ENCODE measurements around the gene PTPRD.
"Not testable (repeated sequence)": the region's sequence is repeated elsewhere in the genome, so short reads cannot be mapped to it uniquely, and the experiment has no call there.

Gene PTPRD

GRCh38 chr9:10571699-10572098 is 41.1 kb downstream of the PTPRD start:
- no peaks in the 10 kb centered on the region for H3K27me3 ChIP-seq (ENCODE audit: insufficient read depth, low read length)
- no peaks in the 10 kb centered on the region for H3K36me3 ChIP-seq (ENCODE audit: insufficient read depth, low read length)
- H3K9me3 ChIP-seq (ENCODE audit: low read length) = no peaks in the 10 kb centered on the region
- H2AFZ ChIP-seq (ENCODE audit: low read depth, low read length) = no peak overlapping the region
- no peaks in the 10 kb centered on the region for H3K4me1 ChIP-seq (ENCODE audit: insufficient read depth, low read length)
- H3K4me3 ChIP-seq (ENCODE audit: low read length) = no peak overlapping the region

- Histone ChIP-seq H3K27me3 (ENCODE audit: insufficient read depth, low read length) (no peaks in the 10 kb centered on the region), H3K36me3 (ENCODE audit: insufficient read depth, low read length) (no peaks in the 10 kb centered on the region), H3K4me1 (ENCODE audit: insufficient read depth, low read length) (no peaks in the 10 kb centered on the region), H3K4me3 (ENCODE audit: low read length) (no peak overlapping the region), H3K9me3 (ENCODE audit: low read length) (no peaks in the 10 kb centered on the region), H2AFZ (ENCODE audit: low read depth, low read length) (no peak overlapping the region)
Observed at GRCh38 chr9:10566848-10567247, 46.0 kb downstream of the PTPRD start.

- Histone ChIP-seq H3K9me3 (ENCODE audit: low read length) (no peaks in the 10 kb centered on the region), H3K4me3 (ENCODE audit: low read length) (no peak overlapping the region), H3K27me3 (ENCODE audit: insufficient read depth, low read length) (no peaks in the 10 kb centered on the region), H3K36me3 (ENCODE audit: insufficient read depth, low read length) (no peaks in the 10 kb centered on the region), H3K4me1 (ENCODE audit: insufficient read depth, low read length) (no peaks in the 10 kb centered on the region), H2AFZ (ENCODE audit: low read depth, low read length) (no peak overlapping the region)
Observed at GRCh38 chr9:10562581-10563343, 50.0 kb downstream of the PTPRD start.

GRCh38 chr9:10548348-10548747 is 64.5 kb downstream of the PTPRD start:
- no peaks in the 10 kb centered on the region for H3K9me3 ChIP-seq (ENCODE audit: low read length)
- H3K4me1 ChIP-seq (ENCODE audit: insufficient read depth, low read length) = no peaks in the 10 kb centered on the region
- no peak overlapping the region for H3K4me3 ChIP-seq (ENCODE audit: low read length)
- no peaks in the 10 kb centered on the region for H3K36me3 ChIP-seq (ENCODE audit: insufficient read depth, low read length)
- no peak overlapping the region for H2AFZ ChIP-seq (ENCODE audit: low read depth, low read length)
- H3K27me3 ChIP-seq (ENCODE audit: insufficient read depth, low read length) = no peaks in the 10 kb centered on the region

GRCh38 chr9:10538073-10538472 is 74.7 kb downstream of the PTPRD start:
- no peaks in the 10 kb centered on the region for H3K4me1 ChIP-seq (ENCODE audit: insufficient read depth, low read length)
- H2AFZ ChIP-seq (ENCODE audit: low read depth, low read length) = no peak overlapping the region
- H3K27me3 ChIP-seq (ENCODE audit: insufficient read depth, low read length) = no peaks in the 10 kb centered on the region
- no peak overlapping the region for H3K4me3 ChIP-seq (ENCODE audit: low read length)
- H3K36me3 ChIP-seq (ENCODE audit: insufficient read depth, low read length) = no peaks in the 10 kb centered on the region
- no peaks in the 10 kb centered on the region for H3K9me3 ChIP-seq (ENCODE audit: low read length)

- Histone ChIP-seq H3K9me3 (ENCODE audit: low read length) (no peaks in the 10 kb centered on the region), H2AFZ (ENCODE audit: low read depth, low read length) (no peak overlapping the region), H3K4me1 (ENCODE audit: insufficient read depth, low read length) (no peaks in the 10 kb centered on the region)
Observed at GRCh38 chr9:10534850-10535249, 78.0 kb downstream of the PTPRD start.

GRCh38 chr9:10525972-10526371 is 86.8 kb downstream of the PTPRD start:
- H3K9me3 ChIP-seq (ENCODE audit: low read length) = no peaks in the 10 kb centered on the region

More at GRCh38 chr9:10534850-10535249, 78.0 kb downstream of the PTPRD start:
- H3K27me3 ChIP-seq (ENCODE audit: insufficient read depth, low read length) = no peaks in the 10 kb centered on the region
- H3K4me3 ChIP-seq (ENCODE audit: low read length) = no peak overlapping the region
- no peaks in the 10 kb centered on the region for H3K36me3 ChIP-seq (ENCODE audit: insufficient read depth, low read length)

GRCh38 chr9:10523164-10523563 is 89.6 kb downstream of the PTPRD start:
- Histone ChIP-seq H3K4me1 (ENCODE audit: insufficient read depth, low read length) (no peaks in the 10 kb centered on the region), H2AFZ (ENCODE audit: low read depth, low read length) (no peak overlapping the region), H3K4me3 (ENCODE audit: low read length) (no peak overlapping the region), H3K36me3 (ENCODE audit: insufficient read depth, low read length) (no peaks in the 10 kb centered on the region), H3K9me3 (ENCODE audit: low read length) (no peaks in the 10 kb centered on the region), H3K27me3 (ENCODE audit: insufficient read depth, low read length) (no peaks in the 10 kb centered on the region)

More at GRCh38 chr9:10525972-10526371, 86.8 kb downstream of the PTPRD start:
- Histone ChIP-seq H3K4me1 (ENCODE audit: insufficient read depth, low read length) (no peaks in the 10 kb centered on the region), H3K4me3 (ENCODE audit: low read length) (no peak overlapping the region), H3K36me3 (ENCODE audit: insufficient read depth, low read length) (no peaks in the 10 kb centered on the region), H2AFZ (ENCODE audit: low read depth, low read length) (no peak overlapping the region), H3K27me3 (ENCODE audit: insufficient read depth, low read length) (no peaks in the 10 kb centered on the region)

- H3K27me3 ChIP-seq (ENCODE audit: insufficient read depth, low read length) = no peaks in the 10 kb centered on the region
- H3K4me3 ChIP-seq (ENCODE audit: low read length) = no peak overlapping the region
- H3K9me3 ChIP-seq (ENCODE audit: low read length) = no peaks in the 10 kb centered on the region
- no peaks in the 10 kb centered on the region for H3K36me3 ChIP-seq (ENCODE audit: insufficient read depth, low read length)
- H2AFZ ChIP-seq (ENCODE audit: low read depth, low read length) = no peak overlapping the region
- no peaks in the 10 kb centered on the region for H3K4me1 ChIP-seq (ENCODE audit: insufficient read depth, low read length)
Observed at GRCh38 chr9:10512144-10512543, 100.7 kb downstream of the PTPRD start.

- H3K4me3 ChIP-seq (ENCODE audit: low read length) = no peak overlapping the region
- H3K9me3 ChIP-seq (ENCODE audit: low read length) = no peaks in the 10 kb centered on the region
- no peak overlapping the region for H2AFZ ChIP-seq (ENCODE audit: low read depth, low read length)
- H3K36me3 ChIP-seq (ENCODE audit: insufficient read depth, low read length) = no peaks in the 10 kb centered on the region
- no peaks in the 10 kb centered on the region for H3K27me3 ChIP-seq (ENCODE audit: insufficient read depth, low read length)
- no peaks in the 10 kb centered on the region for H3K4me1 ChIP-seq (ENCODE audit: insufficient read depth, low read length)
Observed at GRCh38 chr9:10488937-10489336, 123.9 kb downstream of the PTPRD start.

- no peaks in the 10 kb centered on the region for H3K4me1 ChIP-seq (ENCODE audit: insufficient read depth, low read length)
Observed at GRCh38 chr9:10479172-10479571, 133.6 kb downstream of the PTPRD start.

GRCh38 chr9:10449201-10449617 is 163.6 kb downstream of the PTPRD start:
- not testable (repeated sequence) for H3K4me1 ChIP-seq (ENCODE audit: insufficient read depth, low read length); H3K27me3 ChIP-seq (ENCODE audit: insufficient read depth, low read length); H3K36me3 ChIP-seq (ENCODE audit: insufficient read depth, low read length); H3K9me3 ChIP-seq (ENCODE audit: low read length); H2AFZ ChIP-seq (ENCODE audit: low read depth, low read length); H3K4me3 ChIP-seq (ENCODE audit: low read length)

More at GRCh38 chr9:10479172-10479571, 133.6 kb downstream of the PTPRD start:
- H3K4me3 ChIP-seq (ENCODE audit: low read length) = no peak overlapping the region
- H2AFZ ChIP-seq (ENCODE audit: low read depth, low read length) = no peak overlapping the region
- H3K36me3 ChIP-seq (ENCODE audit: insufficient read depth, low read length) = no peaks in the 10 kb centered on the region
- H3K27me3 ChIP-seq (ENCODE audit: insufficient read depth, low read length) = no peaks in the 10 kb centered on the region
- no peaks in the 10 kb centered on the region for H3K9me3 ChIP-seq (ENCODE audit: low read length)

- Histone ChIP-seq H3K9me3 (ENCODE audit: low read length) (no peaks in the 10 kb centered on the region), H3K36me3 (ENCODE audit: insufficient read depth, low read length) (no peaks in the 10 kb centered on the region), H3K4me3 (ENCODE audit: low read length) (no peak overlapping the region), H2AFZ (ENCODE audit: low read depth, low read length) (no peak overlapping the region), H3K4me1 (ENCODE audit: insufficient read depth, low read length) (no peaks in the 10 kb centered on the region), H3K27me3 (ENCODE audit: insufficient read depth, low read length) (no peaks in the 10 kb centered on the region)
Observed at GRCh38 chr9:10447036-10447435, 165.8 kb downstream of the PTPRD start.

GRCh38 chr9:10443868-10444204 is 169.0 kb downstream of the PTPRD start:
- Histone ChIP-seq H3K4me1 (ENCODE audit: insufficient read depth, low read length) (no peaks in the 10 kb centered on the region), H3K9me3 (ENCODE audit: low read length) (no peaks in the 10 kb centered on the region), H3K4me3 (ENCODE audit: low read length) (no peak overlapping the region), H2AFZ (ENCODE audit: low read depth, low read length) (no peak overlapping the region), H3K36me3 (ENCODE audit: insufficient read depth, low read length) (no peaks in the 10 kb centered on the region), H3K27me3 (ENCODE audit: insufficient read depth, low read length) (no peaks in the 10 kb centered on the region)
